Sigmoid colon (tissue), 7 donors: ENCODE data around the gene MGA. TPM values are rescaled to one million over a fixed set of nuclear protein-coding genes. Genes with fewer than 3 reads are reported as not detected.

Experiments
- DNase-seq: peaks from one replicate; pipeline ENCODE4 v3.0.0-alpha.2; 2019
- H3K27ac ChIP-seq, 4 donors: fragments of 200-600 bp; sonication (generic); one replicate each; pipeline ENCODE4 v1.5.1; 2016 to 2019; ENCODE audit warnings: mild to moderate bottlenecking in 1 of 4
- H3K27me3 ChIP-seq, 3 donors: fragments of 200-600 bp; sonication (generic); one replicate each; pipeline ENCODE4 v1.5.1; 2019; ENCODE audit warnings: mild to moderate bottlenecking in 1 of 3
- H3K36me3 ChIP-seq, 4 donors: fragments of 200-600 bp; sonication (generic); one replicate each; pipeline ENCODE4 v1.5.1; 2016 to 2019
- H3K4me1 ChIP-seq, 4 donors: fragments of 200-600 bp; sonication (generic); one replicate each; pipeline ENCODE4 v1.5.1; 2017 to 2019
- H3K4me3 ChIP-seq, 4 donors: fragments of 200-600 bp; sonication (generic); one replicate each; pipeline ENCODE4 v1.5.1; 2017 to 2019; ENCODE audit warnings: mild to moderate bottlenecking in 2 of 4, moderate library complexity in 1 of 4
- H3K9me3 ChIP-seq, 4 donors: fragments of 200-600 bp in 3 of 4; sonication (generic) in 3 of 4; one replicate each; pipeline versions ENCODE4 v1.5.1 to v1.6.1; 2013 to 2019
- EP300 ChIP-seq, 4 donors: sonication (generic); formaldehyde crosslinking; IDR thresholded peaks; one replicate each; pipeline ENCODE4 v1.6.1; 2017; ENCODE audit warnings: antibody characterized with exemption in 4 of 4
- POLR2A ChIP-seq, 2 donors: fragments of 450-650 bp; IDR thresholded peaks; one replicate each; pipeline ENCODE4 v1.6.1; 2016; ENCODE audit warnings: antibody characterized with exemption in 2 of 2, mild to moderate bottlenecking in 2 of 2, moderate library complexity in 2 of 2
- POLR2AphosphoS5 ChIP-seq, 4 donors: sonication (generic); formaldehyde crosslinking; IDR thresholded peaks; one replicate each; pipeline ENCODE4 v1.6.1; 2017; ENCODE audit warnings: antibody characterized with exemption in 4 of 4
- WGBS, 2 donors: extraction: QIAGEN DNeasy Blood & Tissue Kit; methylation state at CpG; one replicate each; pipeline ENCODE4 v1.1.7; 2013; 5-methylcytosine and 5-hydroxymethylcytosine counted together
- intact Hi-C: fragments of 100-400 bp; cut with DNase I; formaldehyde crosslinking; loops from one replicate; pipeline ENCODE4 v1.15.1; 2023
- polyA plus RNA-seq, 3 donors: library from polyadenylated mRNA; stranded (reverse); fragments of 200-250 nt; gene quantifications; one replicate each; pipeline ENCODE4 v1.2.3, GENCODE V29; 2013
- total RNA-seq, 4 donors: library from RNA; depleted of rRNA; stranded (reverse); fragments of >200 nt; gene quantifications; one replicate each; pipeline ENCODE4 v1.1.0, GENCODE V29; 2016
- TF ChIP-seq, protein P1 (sequence below), 4 experiments: fragments of 450-650 bp in 3 of 4; fragments of 200-600 bp in 1 of 4; IDR thresholded peaks; one replicate each; pipeline ENCODE4 v1.5.1; 2016 to 2019; ENCODE audit warnings: antibody characterized with exemption in 4 of 4, mild to moderate bottlenecking in 3 of 4, moderate library complexity in 2 of 4
- donor health status: healthy with polysubstance abuse.
- donor health status: Bipolar disorder and iron deficiency.
- donor health status: healthy.

MGA gene
- total and polyA plus RNA-seq, 7 donors, result 1.4 to 64.8 (median 36.0) TPM

DNA sequence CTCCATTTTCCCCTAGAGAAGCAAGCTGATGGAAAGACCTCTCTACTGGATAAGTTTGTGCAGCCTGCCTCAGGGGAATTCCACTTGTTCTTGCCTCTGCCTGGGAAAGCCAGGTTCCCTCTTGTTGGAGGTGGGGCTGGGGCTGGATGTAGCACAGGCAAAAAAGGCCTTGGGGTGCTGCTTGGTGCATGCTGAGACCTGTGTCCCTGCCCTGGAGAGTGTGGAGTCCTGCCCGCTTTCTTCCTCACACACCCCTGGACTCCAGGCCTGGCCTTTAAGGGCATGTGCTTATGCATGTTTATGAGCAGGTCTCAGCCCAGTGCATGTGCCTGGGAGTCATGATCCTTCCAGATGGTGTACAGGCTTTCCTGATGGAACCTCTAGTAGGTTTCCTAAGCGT lies 144.2 kb downstream of the MGA start:
- WGBS, 2 donors, result 92 to 97% methylated on average over 2 of the region's 2 CpGs
- H3K27me3 ChIP-seq, result no peaks in the 10 kb centered on the region
- DNase-seq, result peak; percentile 50
- no peak overlapping the region for H3K4me3 ChIP-seq
- H3K4me1 ChIP-seq, result peaks cover 0 to 32% (median 19%) of the 10 kb centered on the region in 4 donors
- intact Hi-C loops, result no loop called here
- H3K36me3 ChIP-seq, result peaks cover 0 to 27% (median 10%) of the 10 kb centered on the region in 4 donors
- no peaks in the 10 kb centered on the region for H3K9me3 ChIP-seq
- H3K27ac ChIP-seq, result peak overlapping the region; percentile 20 to 80 (median 51)
- no peak for TF ChIP-seq POLR2A (IDR thresholded peaks at IDR 0.05)
- TF ChIP-seq POLR2AphosphoS5 (IDR thresholded peaks at IDR 0.05), result no peak
- TF ChIP-seq, protein P1, sequence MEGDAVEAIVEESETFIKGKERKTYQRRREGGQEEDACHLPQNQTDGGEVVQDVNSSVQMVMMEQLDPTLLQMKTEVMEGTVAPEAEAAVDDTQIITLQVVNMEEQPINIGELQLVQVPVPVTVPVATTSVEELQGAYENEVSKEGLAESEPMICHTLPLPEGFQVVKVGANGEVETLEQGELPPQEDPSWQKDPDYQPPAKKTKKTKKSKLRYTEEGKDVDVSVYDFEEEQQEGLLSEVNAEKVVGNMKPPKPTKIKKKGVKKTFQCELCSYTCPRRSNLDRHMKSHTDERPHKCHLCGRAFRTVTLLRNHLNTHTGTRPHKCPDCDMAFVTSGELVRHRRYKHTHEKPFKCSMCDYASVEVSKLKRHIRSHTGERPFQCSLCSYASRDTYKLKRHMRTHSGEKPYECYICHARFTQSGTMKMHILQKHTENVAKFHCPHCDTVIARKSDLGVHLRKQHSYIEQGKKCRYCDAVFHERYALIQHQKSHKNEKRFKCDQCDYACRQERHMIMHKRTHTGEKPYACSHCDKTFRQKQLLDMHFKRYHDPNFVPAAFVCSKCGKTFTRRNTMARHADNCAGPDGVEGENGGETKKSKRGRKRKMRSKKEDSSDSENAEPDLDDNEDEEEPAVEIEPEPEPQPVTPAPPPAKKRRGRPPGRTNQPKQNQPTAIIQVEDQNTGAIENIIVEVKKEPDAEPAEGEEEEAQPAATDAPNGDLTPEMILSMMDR (IDR thresholded peaks at IDR 0.05), result no peak
- no peak for TF ChIP-seq EP300 (IDR thresholded peaks at IDR 0.05)

- TF ChIP-seq EP300 (IDR thresholded peaks at IDR 0.05) (no peak), POLR2AphosphoS5 (IDR thresholded peaks at IDR 0.05) (no peak), POLR2A (IDR thresholded peaks at IDR 0.05) (no peak)
- TF ChIP-seq, protein P1 (IDR thresholded peaks at IDR 0.05), result no peak
- Histone ChIP-seq H3K4me1 (peaks cover 0 to 35% (median 19%) of the 10 kb centered on the region in 4 donors), H3K27ac (peak overlapping the region; percentile 20 to 80 (median 51)), H3K27me3 (no peaks in the 10 kb centered on the region), H3K9me3 (no peaks in the 10 kb centered on the region), H3K4me3 (no peak overlapping the region), H3K36me3 (peaks cover 0 to 21% (median 9%) of the 10 kb centered on the region in 4 donors)
- 71 to 87% methylated on average over 8 of the region's 8 CpGs for WGBS, 2 donors
- peak; percentile 48 for DNase-seq
- intact Hi-C loops, result no loop called here
Measured at GRCh38 chr15:41804916-41805666, 144.9 kb downstream of the MGA start.

GRCh38 chr15:41805711-41806110 lies 145.5 kb downstream of the MGA start:
- Histone ChIP-seq H3K4me3 (no peak overlapping the region), H3K27me3 (no peaks in the 10 kb centered on the region), H3K4me1 (peaks cover 0 to 35% (median 19%) of the 10 kb centered on the region in 4 donors), H3K27ac (peak overlapping the region in 2 of 4 donors; percentile 54 to 80), H3K36me3 (peaks cover 0 to 15% (median 3%) of the 10 kb centered on the region in 4 donors), H3K9me3 (no peaks in the 10 kb centered on the region)
- WGBS, 2 donors, result 80 to 89% methylated on average over 3 of the region's 3 CpGs
- intact Hi-C loops, result no loop called here
- TF ChIP-seq POLR2A (IDR thresholded peaks at IDR 0.05) (no peak), EP300 (IDR thresholded peaks at IDR 0.05) (no peak), POLR2AphosphoS5 (IDR thresholded peaks at IDR 0.05) (no peak)
- TF ChIP-seq, protein P1 (IDR thresholded peaks at IDR 0.05), result no peak
- peak; percentile 11 for DNase-seq

DNA sequence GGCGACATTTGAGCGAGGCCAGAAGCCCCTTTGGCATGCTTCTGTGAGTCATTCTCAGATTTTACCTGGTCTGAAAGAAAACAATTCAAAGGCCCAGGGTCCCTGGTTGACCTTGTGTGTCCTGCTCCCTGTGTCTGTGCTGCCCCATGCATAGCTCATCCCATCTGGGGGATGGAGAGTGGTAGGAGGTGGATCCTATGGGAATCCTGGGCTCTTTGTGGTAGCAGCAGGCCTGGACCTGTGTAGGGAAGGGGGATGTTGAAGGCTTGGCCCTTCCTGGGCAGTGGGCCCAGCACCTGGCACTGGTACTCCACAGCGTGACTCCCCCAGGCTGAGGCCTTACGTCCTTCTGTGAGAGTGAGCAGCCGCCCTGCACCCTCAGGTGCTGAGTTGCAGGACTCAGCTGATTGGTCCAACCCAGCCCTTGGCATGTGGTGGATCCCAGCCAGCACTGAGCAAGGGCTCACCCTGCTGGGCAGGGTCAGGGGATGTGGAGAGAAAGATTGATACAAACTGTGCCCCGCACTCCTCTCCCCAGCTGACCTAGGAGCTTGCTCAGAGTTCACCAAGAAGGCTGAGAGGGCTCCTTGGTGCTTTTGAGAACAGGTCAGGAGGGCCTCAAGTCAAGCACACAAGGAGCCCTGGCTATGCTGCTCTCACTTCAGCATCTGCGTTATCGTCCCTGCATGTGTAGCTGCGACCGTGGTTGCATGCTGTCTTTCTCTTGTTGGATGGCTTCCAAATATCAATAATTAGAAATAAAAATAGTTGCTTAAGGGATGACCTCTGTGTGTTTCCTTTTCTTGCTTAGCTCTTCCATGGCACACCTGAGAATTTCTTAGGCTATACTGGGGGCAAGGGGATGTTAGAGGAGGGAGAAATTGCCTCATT lies 146.3 kb downstream of the MGA start:
- no peaks in the 10 kb centered on the region for H3K27me3 ChIP-seq
- WGBS, 2 donors, result 92 to 93% methylated on average over 10 of the region's 10 CpGs
- no peaks in the 10 kb centered on the region for H3K9me3 ChIP-seq
- no peak for TF ChIP-seq POLR2AphosphoS5 (IDR thresholded peaks at IDR 0.05)
- TF ChIP-seq, protein P1 (IDR thresholded peaks at IDR 0.05), result no peak
- no peak for TF ChIP-seq EP300 (IDR thresholded peaks at IDR 0.05)
- no peak for TF ChIP-seq POLR2A (IDR thresholded peaks at IDR 0.05)
- peak; percentile 58 for DNase-seq
- H3K36me3 ChIP-seq, result peaks cover 0 to 7% (median 0%) of the 10 kb centered on the region in 4 donors
- peaks cover 0 to 35% (median 23%) of the 10 kb centered on the region in 4 donors for H3K4me1 ChIP-seq
- H3K27ac ChIP-seq, result peak overlapping the region in 1 of 4 donors; percentile 80
- intact Hi-C loops, result no loop called here
- H3K4me3 ChIP-seq, result no peak overlapping the region
